GM06990 (cell line): ENCODE data around the gene RAB3IP.
A peak's percentile ranks its signal among the peaks of the same experiment; 100 is the strongest.
"Not testable (repeated sequence)": the region's sequence is repeated elsewhere in the genome, so short reads cannot be mapped to it uniquely, and the experiment has no call there.

Experiments
- DNase-seq: peaks from one replicate; pipeline ENCODE4 v3.0.0-alpha.2; 2011; ENCODE audit not compliant: insufficient read length; ENCODE audit errors: extremely low read depth
- H3K27me3 ChIP-seq: replicated peaks from 2 replicates; pipeline ENCODE4 v1.6.0; 2011; ENCODE audit warnings: low read length; ENCODE audit not compliant: control insufficient read depth, insufficient read depth
- H3K36me3 ChIP-seq: 2 replicates; pipeline ENCODE4 v1.5.1; 2011; ENCODE audit warnings: low read length; ENCODE audit not compliant: control insufficient read depth, insufficient read depth
- H3K4me3 ChIP-seq: replicated peaks from 2 replicates; pipeline ENCODE4 v1.5.1; 2011; ENCODE audit warnings: low read depth, mild to moderate bottlenecking, control low read depth, low read length
- CTCF ChIP-seq: IDR thresholded peaks from 2 replicates; pipeline ENCODE4 v1.5.1; 2011; ENCODE audit warnings: low read length, control low read depth, mild to moderate bottlenecking, inconsistent platforms; ENCODE audit not compliant: insufficient read depth, poor library complexity, severe bottlenecking

RAB3IP gene

GRCh38 chr12:69789351-69789750 lies 50.7 kb downstream of the RAB3IP start:
- DNase-seq, result no peak
- TF ChIP-seq CTCF, result no peak
- no peak overlapping the region for H3K4me3 ChIP-seq

DNA sequence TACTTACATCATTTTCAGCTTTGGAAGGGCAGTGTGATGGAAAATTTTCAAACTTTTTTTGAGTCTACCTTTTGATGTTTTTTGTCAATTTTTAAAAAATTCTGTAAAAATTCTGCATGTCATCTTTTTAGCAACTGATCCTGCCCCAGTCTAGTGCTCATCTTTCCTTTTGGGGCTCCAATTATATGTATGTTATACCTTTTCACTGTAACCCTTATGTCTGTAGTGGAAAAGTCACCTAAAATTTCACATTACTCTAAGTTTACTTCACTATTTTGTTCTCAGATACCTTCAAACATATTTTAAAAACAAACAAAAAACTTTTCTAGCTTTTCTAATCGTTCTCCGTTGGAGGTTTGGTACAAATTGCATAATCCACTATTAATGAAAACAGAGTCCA lies 53.9 kb downstream of the RAB3IP start:
- no peak for DNase-seq
- no peak for TF ChIP-seq CTCF
- H3K36me3 ChIP-seq, result no peaks in the 10 kb centered on the region; the same call in none of the 2 replicates
- H3K4me3 ChIP-seq, result no peak overlapping the region
- H3K27me3 ChIP-seq, result no peaks in the 10 kb centered on the region

More at GRCh38 chr12:69789351-69789750, 50.7 kb downstream of the RAB3IP start:
- no peaks in the 10 kb centered on the region; the same call in 1 of the 2 replicates for H3K36me3 ChIP-seq
- H3K27me3 ChIP-seq, result no peaks in the 10 kb centered on the region

- H3K36me3 ChIP-seq, DNase-seq, H3K27me3 ChIP-seq, H3K4me3 ChIP-seq: not testable (repeated sequence)
Measured at GRCh38 chr12:69807101-69807897, 68.6 kb downstream of the RAB3IP start.

- H3K4me3 ChIP-seq, result no peak overlapping the region
- no peak for TF ChIP-seq CTCF
- H3K36me3 ChIP-seq, result no peaks in the 10 kb centered on the region
- no peaks in the 10 kb centered on the region for H3K27me3 ChIP-seq
- no peak for DNase-seq
Measured at GRCh38 chr12:69810870-69811498, 72.3 kb downstream of the RAB3IP start.

GRCh38 chr12:69816082-69816481 lies 77.4 kb downstream of the RAB3IP start:
- no peak for TF ChIP-seq CTCF
- Histone ChIP-seq H3K4me3 (no peak overlapping the region), H3K27me3 (no peaks in the 10 kb centered on the region), H3K36me3 (no peaks in the 10 kb centered on the region)
- DNase-seq, result peak; percentile 4

- no peak for DNase-seq
- no peak for TF ChIP-seq CTCF
- Histone ChIP-seq H3K27me3 (no peaks in the 10 kb centered on the region), H3K4me3 (no peak overlapping the region), H3K36me3 (no peaks in the 10 kb centered on the region)
Measured at GRCh38 chr12:69821032-69821455, 82.4 kb downstream of the RAB3IP start.
